ELR (cell line): ENCODE measurements around the gene CPT1A.

ENCODE experiments used
- DNase-seq: peaks from one replicate; pipeline ENCODE4 v3.0.0-alpha.2; 2015; ENCODE audit warnings: low read depth

CPT1A gene

DNA sequence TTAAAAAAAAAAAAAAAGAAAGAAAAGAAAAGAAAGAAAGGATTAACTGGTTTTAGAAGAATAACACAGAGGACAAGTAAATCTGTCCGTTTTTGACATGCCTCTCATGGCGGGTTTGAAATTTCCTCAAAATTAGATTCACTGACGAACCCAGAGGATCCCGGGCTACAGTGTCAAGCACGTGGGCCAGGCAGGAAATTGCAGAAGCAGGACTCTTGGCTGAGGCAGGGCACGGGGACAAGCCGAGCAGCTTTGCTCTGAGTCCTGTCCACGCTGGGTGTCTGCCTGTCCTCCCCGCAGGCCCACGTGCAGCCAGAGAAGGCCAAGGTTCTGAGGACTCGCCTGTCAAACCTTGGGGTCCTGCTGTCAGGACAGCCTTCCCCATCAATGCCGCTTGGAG lies 132.7 kb downstream of the CPT1A start:
- no peak for DNase-seq

DNA sequence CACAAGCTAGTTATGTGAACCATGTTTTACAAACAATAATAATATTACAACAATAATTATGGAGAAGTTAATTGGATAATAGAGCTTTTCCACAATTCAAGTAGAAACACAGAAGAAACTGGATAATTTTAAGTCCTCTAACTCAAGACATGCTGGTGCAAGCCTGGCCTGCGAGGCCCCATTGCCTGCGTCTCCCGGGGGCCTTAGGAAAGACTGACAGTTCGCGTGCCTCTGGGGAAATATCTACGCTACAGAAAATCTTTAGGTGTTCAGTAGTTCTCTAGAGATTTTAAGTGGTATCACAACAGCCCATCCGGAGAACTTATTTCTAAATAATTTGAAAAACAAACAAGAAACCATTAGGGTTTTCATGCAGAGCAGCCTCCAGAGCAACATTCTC lies 134.2 kb downstream of the CPT1A start:
- no peak for DNase-seq

- DNase-seq: peak; percentile 12
These were observed 136.8 kb downstream of the CPT1A start for GRCh38 chr11:68704887-68705286.
